ENCODE measurements around the gene PPP1R12C.

Gene PPP1R12C

GRCh38 chr19:55088543-55089341, 28.7 kb downstream of the PPP1R12C start:
- DNase-seq = no peak

GRCh38 chr19:55088021-55088451, 29.4 kb downstream of the PPP1R12C start:
- DNase-seq = no peak

DNA sequence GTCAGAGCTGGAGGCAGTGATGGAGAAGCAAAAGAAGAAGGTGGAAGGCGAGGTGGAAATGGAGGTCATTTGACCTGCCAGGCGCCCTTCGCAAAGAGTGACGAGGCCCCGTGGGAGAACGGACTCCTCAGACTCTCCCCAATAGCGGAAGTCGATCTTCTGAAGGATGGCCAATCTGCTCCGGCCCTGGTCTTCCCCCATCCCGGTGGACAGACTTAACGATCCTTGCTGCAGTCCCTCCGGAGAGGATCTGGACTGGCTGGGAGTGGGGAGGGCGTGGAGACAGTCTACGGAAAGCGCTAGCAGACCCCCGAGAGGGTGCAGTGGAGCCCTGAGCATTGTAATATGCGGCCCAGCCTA, 29.9 kb downstream of the PPP1R12C start:
- DNase-seq = no peak

- DNase-seq = peak; percentile 68
These were observed 30.5 kb downstream of the PPP1R12C start for GRCh38 chr19:55086730-55087541.

DNA sequence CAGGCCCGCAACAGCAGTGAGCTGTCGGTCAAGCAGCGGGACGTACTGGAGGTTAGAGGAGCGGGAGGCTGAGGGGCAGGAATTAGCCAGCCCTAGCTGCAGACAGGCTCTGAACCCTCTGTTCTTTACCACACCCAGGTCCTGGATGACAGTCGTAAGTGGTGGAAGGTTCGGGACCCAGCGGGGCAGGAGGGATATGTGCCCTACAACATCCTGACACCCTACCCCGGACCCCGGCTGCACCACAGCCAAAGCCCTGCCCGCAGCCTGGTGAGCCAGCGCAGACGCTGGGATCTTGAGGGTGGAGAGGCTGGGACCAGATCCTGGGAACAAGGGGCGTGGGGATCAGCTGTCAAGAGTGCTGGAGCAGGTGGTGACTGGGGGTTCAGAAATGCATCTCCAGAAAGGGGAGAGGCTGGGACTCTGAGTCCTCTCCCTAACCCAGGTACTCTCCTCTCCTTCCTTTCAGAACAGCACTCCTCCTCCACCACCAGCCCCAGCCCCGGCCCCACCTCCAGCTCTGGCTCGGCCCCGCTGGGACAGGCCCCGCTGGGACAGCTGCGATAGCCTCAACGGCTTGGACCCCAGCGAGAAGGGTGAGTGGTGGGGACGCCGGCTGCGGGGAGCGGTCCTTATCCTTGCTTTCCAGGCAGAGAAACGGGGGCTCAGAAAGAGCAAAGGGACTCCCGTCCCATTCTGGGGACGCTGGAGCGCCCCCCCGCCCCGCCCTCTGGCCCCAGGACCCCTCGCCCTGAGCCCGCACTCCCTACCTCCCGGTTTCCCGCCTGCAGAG, 31.3 kb downstream of the PPP1R12C start:
- no peak for DNase-seq

GRCh38 chr19:55084416-55084815, 33.0 kb downstream of the PPP1R12C start:
- DNase-seq = no peak

DNA sequence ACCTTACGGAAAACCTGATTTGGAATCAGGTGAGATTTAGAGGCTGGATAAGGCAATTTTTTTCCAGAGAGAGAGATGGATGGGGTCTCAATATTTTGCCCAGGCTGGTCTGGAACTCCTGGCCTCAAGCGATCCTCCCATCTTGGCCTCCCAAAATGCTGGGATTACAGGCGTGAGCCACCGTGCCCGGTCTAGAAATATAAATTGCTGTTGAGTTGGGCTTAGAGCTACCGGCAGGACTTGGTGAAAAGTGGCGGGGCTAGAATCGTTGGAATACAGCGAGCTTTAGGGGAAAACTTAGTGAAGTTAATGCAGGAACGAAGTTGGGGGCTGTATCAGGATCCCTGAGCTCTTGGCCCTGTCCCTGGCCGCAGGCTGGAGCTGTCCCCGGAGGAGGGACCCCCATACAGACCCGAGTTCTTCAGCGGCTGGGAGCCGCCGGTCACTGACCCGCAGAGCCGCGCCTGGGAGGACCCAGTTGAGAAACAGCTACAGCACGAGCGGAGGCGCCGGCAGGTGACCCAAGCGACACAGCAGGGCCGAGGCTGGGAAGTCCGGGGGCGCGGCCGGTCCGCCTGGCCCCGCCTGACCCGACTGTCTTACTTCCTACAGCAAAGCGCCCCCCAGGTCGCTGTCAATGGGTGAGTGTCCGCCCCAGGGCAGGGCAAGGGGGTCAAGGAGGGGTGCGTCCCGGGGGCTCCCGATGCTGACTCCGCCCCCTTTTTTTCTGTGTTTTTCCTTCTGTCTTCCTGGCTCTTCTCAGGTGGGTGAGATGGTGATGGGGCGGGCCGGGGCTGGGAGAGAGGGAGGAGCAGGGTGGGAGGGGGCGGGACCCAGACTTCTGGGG, 34.2 kb downstream of the PPP1R12C start:
- DNase-seq = no peak

DNA sequence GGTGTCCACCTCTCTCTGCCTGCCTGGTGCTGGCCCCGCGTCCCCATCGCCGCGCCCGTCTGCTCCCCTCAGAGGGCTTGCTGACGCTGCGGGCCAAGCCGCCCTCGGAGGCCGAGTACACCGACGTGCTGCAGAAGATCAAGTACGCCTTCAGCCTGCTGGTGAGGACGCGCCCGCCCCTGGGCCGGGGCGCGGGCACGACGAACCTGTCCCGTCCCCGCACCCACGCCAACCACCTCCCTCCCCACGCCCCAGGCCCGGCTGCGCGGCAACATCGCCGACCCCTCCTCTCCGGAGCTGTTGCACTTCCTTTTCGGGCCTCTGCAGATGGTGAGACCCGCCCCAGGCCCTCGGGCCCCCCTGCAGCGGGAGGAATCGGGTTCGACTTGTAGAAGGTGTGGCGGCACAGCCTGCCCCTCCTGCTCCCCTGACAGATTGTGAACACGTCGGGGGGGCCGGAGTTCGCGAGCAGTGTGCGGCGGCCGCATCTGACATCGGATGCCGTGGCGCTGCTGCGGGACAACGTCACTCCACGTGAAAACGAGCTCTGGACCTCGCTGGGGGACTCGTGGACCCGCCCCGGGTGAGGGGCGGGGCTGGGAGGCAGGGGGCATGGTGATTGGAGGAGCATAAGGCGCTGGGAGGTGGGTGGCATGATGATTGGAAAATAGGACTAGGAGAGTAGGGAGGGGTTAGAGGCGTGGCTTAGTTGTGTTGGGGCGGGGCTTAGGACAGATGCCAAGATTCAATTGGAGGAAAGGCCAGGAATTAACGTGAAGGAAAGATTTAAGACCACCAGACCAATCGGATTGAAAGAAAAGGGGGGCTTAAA, 35.2 kb downstream of the PPP1R12C start:
- DNase-seq = no peak

DNA sequence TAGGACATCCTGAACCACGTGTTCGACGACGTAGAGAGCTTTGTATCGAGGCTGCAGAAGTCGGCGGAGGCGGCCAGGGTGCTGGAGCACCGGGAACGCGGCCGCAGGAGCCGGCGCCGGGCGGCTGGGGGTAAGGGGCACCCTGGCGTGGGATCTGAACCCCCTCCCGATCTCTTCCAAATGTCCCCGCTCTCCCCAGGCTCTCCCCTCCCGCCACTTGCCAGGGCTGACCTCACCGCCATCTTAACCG, 35.7 kb downstream of the PPP1R12C start:
- DNase-seq = no peak

GRCh38 chr19:55080968-55081769, 36.3 kb downstream of the PPP1R12C start:
- no peak for DNase-seq

GRCh38 chr19:55080121-55080967, 37.1 kb downstream of the PPP1R12C start:
- DNase-seq = peak; percentile 53

GRCh38 chr19:55079400-55080038, 37.9 kb downstream of the PPP1R12C start:
- DNase-seq = no peak

DNA sequence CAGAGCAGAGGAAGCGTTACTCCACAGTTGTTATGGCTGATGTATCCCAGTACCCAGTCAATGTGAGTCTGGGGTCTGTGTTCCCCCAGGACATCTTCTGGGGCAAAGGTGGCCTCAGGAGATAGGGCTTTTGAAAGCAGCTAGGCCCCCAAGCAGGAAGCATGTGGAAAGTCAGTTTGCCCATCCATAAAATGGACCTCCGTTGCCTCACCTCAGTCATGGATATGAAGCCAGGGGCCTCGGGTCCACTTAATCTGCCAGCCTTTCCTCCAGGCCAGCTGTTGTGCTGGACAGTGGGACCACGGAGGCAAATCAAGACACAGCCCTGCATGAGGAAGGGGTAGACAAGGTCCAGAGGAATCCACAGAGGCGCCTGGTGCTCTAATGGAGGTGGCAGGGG, 38.4 kb downstream of the PPP1R12C start:
- DNase-seq = no peak

- DNase-seq = no peak
These were observed 40.3 kb downstream of the PPP1R12C start for GRCh38 chr19:55077106-55077505.

GRCh38 chr19:55076321-55076720, 41.1 kb downstream of the PPP1R12C start:
- DNase-seq = no peak

DNA sequence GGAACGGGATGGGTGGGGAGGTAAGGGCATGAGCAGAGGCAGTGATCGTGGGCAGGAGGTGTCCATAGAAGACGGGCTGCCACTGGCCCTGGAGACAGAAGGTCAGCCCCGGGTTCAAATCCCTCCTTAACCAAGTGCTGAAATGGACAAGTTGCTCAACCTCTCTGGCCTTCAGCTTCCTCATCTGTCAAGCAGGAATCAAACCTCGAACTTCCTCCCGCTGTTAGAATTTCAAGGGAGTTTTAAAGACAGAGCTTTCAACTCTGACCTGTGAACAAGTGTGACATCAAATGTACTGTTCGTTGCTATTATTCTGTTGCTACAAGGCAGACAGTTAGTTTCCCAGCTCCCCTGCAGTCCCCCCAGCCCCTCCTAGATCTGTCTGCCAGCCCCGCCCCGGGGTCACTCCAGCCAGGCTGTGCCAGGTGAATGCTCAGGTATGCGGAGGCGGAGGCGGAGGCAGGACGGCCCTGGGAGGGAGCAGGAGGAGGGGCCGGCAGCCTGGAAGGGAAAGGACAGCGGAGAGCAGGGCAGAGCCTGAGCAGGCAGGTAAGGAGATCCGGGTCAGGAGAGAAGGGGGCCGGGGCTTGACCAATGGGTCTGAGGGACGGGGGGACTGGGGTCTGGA, 42.0 kb downstream of the PPP1R12C start, which contains the start of gene EPS8L1:
EPS8L1 (plus strand) TSS at position 499 of the 628 bp plus-strand sequence. CDS start 576 bp downstream, outside the sequence.
- DNase-seq = no peak

DNA sequence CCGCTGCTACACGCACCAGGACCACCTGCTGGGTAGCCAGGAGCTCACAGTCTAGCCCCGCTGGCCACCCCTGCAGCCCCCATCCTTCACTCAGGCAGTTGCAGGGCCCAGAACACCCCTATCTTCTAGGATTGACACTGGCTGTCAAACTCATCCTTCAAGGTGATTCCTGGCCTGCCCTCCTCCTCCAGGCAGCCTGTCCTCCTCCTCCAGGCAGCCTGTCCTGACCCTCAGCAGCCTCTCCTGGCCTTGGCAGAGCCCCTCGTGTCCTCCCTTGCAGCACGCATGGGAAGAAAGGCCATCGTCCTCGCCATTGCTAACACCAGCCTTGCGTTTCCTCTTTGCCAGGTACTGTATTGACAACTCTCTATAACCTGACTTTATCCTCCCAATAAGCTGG, 45.5 kb downstream of the PPP1R12C start:
- DNase-seq = no peak

- no peak for DNase-seq
These were observed 46.3 kb downstream of the PPP1R12C start for GRCh38 chr19:55071129-55071502.

All from DMS 273 treated with DMSO at 0.1 percent for 48 hours (cell line).